Mononuclear cell (primary cell): ENCODE measurements around the gene ARFGAP1. TPM values are rescaled to one million over a fixed set of nuclear protein-coding genes. Genes with fewer than 3 reads are reported as not detected.
"Not testable (repeated sequence)": the region's sequence is repeated elsewhere in the genome, so short reads cannot be mapped to it uniquely, and the experiment has no call there.

Source experiments
- H3K27me3 ChIP-seq: 2 replicates; pipeline ENCODE4 v1.6.0; 2011; ENCODE audit warnings: low read length, control low read depth; ENCODE audit not compliant: insufficient read depth
- H3K4me1 ChIP-seq: 2 replicates; pipeline ENCODE4 v1.5.1; 2011; ENCODE audit warnings: mild to moderate bottlenecking, low read length, control low read depth; ENCODE audit not compliant: insufficient read depth
- H3K4me3 ChIP-seq: 2 replicates; pipeline ENCODE4 v1.5.1; 2011; ENCODE audit warnings: mild to moderate bottlenecking, low read length, moderate library complexity
- H3K9me3 ChIP-seq: 2 replicates; pipeline ENCODE4 v1.5.1; 2011; ENCODE audit warnings: low read depth, mild to moderate bottlenecking, control low read depth, low read length
- total RNA-seq: library from RNA; depleted of rRNA; stranded (reverse); fragments of >200 nt; gene quantifications from one replicate; pipeline ENCODE4 v1.2.3, GENCODE V29; 2012

ARFGAP1 gene
- total RNA-seq, 1 donor: 36.4 TPM

DNA sequence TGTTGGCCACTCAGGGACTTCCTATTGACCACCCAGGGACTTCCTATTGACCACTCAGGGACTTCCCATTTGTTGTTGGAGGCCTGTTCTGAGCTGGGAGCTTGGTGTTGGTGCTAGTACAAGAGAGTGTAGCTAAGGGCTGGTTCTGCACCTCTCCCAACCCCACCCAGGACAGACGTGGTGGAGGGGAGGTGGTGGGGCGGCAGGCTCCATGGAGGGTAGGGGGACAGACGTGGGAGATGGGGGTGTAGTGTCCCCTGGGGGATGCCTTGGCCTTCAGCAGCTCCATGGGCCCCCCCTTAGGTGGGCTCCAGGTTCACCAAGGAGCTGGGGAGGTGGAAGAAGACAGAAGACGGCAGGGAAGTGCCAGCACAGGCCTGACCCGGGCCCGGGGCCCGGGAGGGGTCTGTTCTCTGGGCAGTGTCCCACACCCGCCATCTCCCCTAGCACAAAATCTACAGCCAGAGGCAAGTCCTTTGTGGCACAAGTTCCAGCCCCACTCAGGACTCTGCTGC lies 54.7 kb downstream of the ARFGAP1 start:
- peaks cover 6% of the 10 kb centered on the region for H3K4me1 ChIP-seq
- H3K27me3 ChIP-seq: no peaks in the 10 kb centered on the region
- H3K9me3 ChIP-seq: no peaks in the 10 kb centered on the region
- no peak overlapping the region for H3K4me3 ChIP-seq

DNA sequence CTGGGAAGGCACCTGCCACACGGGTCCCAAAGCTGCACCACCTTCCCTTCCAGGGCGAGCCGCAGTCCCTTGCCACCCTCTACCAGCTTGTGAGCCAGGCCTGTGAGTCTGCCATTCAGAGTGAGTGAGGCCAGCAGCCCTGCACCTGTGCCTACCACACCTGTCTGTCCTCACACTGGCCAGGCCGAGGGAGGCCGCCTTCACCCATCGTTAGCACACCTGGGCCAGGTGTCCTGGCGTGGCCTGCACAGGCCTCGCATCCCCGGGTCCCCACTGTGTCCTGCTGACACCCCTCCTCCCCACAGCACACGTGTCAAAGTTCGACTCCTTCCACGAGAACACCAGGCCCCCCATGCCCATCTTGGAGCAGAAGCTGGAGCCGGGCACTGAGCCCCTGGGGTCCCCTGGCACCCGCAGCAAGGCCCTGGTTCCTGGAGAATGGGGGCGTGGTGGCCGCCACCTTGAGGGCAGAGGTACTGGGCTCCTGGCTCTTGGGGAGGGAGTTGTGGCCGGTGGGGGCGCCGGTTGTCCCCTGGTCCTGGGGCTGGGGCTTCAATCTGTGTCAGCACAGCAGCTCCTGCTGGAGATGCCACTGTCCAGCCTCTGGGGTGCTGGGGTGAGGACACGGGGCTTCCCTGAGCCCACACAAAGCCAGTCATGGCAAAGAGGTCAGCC lies 55.5 kb downstream of the ARFGAP1 start:
- Histone ChIP-seq H3K4me1 (peaks cover 6% of the 10 kb centered on the region), H3K9me3 (no peaks in the 10 kb centered on the region), H3K4me3 (no peak overlapping the region), H3K27me3 (no peaks in the 10 kb centered on the region)

DNA sequence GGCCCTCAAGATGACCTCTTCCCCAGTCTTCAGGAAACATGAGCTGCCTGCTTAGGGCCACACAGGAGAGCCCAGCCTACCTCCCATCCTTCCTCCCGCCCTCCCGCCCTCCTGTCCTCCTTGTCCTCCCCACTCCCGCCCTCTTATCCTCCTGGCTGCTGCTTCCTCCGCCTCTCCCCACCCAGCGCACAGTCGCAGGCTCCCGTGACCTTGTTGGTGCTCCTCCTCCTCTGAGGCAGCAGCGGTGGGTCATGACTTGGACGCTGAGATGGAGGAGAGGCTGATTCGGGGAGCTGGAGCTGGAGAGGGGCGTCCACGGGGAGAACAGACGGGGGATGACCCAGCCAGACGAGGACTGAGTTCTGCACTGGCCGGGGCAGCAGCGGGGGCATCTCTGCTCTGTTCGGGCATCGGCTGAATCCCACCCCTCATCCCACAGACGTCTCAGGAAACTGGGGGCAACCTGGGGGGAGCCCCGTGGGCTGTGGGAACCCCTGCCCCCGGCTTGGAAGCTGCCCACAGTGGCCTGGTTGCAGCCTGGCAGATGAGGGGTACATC lies 56.2 kb downstream of the ARFGAP1 start:
- Histone ChIP-seq H3K27me3 (no peaks in the 10 kb centered on the region), H3K4me3 (no peak overlapping the region), H3K4me1 (peaks cover 6% of the 10 kb centered on the region), H3K9me3 (no peaks in the 10 kb centered on the region)

DNA sequence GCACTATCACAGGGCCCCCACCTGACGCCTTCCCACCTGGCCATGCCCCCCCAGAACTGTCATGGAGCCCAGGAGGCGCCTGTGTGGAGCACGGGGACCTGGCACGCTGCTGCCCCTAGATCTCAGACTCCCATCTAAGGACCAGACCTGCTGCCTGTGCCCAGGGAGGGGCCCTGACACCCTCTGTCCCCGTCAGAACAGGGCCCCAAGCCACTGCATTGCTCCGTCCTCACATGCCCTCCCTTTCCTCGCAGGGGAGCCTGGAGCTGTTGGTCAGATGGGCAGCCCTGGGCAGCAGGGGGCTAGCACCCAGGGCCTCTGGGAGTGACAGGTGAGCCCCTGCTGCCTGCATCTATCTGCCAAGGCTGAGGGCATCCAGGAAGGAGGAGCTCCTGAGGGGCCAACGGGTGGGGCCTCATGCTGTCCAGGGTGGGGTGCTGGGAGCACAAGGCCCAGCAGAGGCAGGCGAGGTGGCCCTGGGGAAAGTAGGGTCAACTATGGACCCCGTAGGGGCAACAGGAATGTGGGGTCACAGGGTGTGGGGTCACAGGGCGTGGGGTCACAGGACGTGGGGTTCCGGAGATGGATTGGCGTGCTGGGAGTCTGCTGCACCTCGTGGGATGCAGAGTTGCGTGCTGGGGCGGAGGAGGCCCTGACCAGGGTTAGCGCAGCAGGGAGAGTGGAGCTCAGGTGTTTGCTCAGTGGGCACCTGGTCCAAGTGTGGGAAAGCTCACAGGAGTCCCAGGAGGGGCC lies 56.9 kb downstream of the ARFGAP1 start:
- no peaks in the 10 kb centered on the region for H3K27me3 ChIP-seq
- H3K4me3 ChIP-seq: no peak overlapping the region
- H3K9me3 ChIP-seq: no peaks in the 10 kb centered on the region
- peaks cover 6% of the 10 kb centered on the region for H3K4me1 ChIP-seq

DNA sequence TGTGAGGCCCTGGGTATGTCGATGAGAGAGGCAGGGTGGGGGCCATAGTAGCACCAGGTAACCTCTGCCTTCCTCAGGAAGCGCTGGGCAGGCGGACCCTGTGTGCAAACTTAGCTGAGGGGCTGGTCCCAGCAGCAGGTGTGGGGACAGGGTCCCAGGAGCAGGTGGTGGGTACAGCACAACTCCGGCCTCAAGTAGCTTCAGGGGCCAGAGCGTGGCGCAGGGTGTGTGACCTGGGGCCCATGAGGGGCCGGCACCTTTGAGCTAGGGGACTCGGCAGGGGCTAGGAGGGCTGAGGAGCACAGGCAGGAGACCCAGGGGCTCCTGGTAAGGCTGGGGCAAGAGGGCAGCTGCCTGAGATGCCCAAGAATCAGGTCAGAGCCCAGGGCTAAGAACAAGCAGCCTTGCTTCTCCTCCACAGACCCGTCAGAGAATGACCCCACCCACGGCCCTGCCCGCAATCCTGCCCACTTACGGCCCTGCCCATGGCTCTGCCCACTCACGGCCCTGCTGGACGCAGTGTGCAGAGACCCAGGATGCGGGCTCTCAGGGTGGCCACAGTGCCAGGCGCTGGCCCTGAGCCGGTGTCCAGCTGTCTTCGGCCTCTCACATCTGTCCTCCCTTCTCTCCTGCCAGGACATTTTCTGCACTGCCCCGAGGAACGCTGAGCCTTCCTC lies 57.6 kb downstream of the ARFGAP1 start:
- Histone ChIP-seq H3K4me3 (no peak overlapping the region), H3K9me3 (no peaks in the 10 kb centered on the region), H3K27me3 (no peaks in the 10 kb centered on the region), H3K4me1 (peaks cover 6% of the 10 kb centered on the region)

DNA sequence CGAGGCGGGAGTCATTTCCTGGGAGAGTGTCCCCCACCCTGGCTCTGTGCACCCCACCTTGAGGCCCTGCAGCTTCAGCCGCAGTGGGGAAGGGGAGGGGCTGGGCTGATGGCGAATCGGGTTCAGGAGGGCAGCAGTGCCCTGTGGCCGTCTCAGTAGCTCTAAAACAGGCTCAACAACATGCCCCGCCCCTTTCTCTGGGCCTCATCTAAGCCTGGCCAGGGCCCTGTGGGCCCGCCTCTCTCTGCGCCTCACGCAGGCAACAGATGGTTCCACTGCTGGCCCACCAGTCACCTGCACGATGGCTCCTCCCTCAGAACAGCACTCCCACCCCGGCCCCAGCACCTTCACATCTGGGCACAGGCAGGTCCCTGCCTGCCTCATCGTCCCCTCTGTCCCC lies 58.3 kb downstream of the ARFGAP1 start:
- Histone ChIP-seq H3K4me3 (no peak overlapping the region), H3K27me3 (no peaks in the 10 kb centered on the region), H3K9me3 (no peaks in the 10 kb centered on the region), H3K4me1 (peaks cover 6% of the 10 kb centered on the region)

DNA sequence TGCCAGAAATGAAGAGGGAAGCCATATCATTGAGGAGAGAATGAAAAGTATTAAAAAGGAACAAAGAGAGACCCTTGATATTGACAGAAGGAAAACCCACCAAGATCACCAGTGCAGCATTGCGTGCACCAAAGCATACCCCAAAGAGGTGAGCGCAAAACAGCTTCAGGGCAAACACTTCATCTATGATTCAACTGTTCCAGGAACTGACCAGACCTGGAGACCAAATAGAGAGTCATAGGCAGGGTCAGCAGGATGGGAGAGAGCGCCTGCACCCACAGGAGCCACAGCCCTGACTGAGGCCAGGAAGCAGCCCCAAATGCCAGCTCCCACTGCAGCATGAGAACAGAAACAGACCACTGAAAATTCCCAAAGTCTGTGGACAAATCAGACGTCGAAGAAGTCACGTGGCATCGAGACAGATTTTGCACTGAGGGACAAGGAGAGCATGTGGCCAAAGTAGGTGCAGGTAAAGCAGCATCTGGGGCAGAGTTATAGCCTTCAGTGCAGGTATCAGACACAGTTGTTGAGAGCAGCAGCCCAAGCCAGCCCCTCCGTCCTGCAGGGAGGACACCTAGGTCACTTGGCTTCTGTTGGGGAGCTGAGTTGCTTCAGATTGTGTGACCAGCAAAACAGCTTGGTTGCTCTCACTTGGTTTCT lies 59.3 kb downstream of the ARFGAP1 start:
- H3K27me3 ChIP-seq: no peaks in the 10 kb centered on the region
- no peaks in the 10 kb centered on the region for H3K9me3 ChIP-seq

DNA sequence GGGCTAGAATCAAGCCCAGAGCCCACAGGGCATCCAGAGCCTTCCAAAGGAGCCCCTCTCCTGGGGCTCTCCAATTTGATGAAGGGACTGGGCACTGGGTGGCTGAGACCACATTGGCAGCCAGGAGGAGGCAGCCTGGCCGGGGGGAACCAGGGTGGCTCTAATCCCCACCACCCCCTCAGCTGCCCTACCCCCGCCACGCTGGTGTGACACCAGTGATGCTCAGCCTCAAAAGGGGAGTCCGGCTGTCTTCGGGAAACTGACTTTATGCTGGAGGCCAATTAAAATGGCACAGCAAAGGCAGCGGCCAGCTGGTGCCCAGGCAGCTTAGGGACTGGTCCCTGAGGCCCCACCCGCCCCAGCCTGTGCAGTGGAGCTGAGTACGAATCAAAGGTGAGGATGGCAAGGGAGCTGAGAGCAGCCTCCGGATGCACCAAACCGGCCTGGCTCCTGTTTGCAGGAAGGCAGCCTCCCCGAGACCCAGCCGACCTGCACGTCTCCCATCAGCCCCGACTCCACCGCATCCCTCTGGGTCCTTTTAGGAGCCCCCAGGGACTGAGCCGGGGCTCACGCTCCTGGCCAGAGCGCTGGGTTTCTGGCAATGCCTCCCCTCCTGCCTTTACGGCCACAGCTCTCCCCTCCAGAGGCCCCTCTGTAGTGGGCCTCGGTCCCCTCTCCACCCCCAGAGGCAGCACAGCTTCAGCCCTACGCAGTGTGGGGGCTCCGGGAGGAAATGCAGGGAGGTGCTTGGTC lies 60.1 kb downstream of the ARFGAP1 start:
- Histone ChIP-seq H3K4me3 (no peak overlapping the region), H3K9me3 (no peaks in the 10 kb centered on the region), H3K27me3 (no peaks in the 10 kb centered on the region), H3K4me1 (no peaks in the 10 kb centered on the region)

More for the DNA sequence above, 59.3 kb downstream of the ARFGAP1 start:
- no peaks in the 10 kb centered on the region for H3K4me1 ChIP-seq
- H3K4me3 ChIP-seq: no peak overlapping the region

DNA sequence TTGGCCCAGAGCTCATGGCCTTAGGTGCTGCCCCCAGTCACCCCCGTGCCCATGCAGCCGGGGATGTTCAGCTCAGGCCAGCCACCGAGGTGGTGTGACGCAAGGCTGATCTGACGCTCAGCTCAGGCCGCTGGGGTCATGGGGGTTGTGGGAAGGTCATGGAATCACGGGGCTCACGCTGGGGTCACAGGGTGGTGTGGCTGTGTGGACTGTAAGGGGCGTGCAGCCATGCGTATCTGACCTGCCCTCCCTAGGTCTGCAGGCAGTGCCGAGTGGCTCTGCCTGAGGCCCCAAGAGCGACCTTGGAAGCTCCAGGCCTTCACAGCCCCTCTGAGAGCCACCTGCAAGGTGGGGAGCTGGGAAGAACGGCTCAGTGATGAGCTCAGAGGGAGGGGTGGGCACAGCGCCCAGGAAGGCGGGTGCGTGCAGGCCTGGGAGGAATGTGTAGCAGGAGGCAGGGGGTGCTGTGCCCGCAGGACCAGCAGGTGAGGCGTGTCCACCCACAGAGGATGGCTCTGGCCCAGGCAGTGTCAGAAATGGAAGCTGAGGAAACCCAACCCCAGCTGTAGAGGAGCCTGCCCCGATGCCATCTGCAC lies 60.7 kb downstream of the ARFGAP1 start:
- no peaks in the 10 kb centered on the region for H3K4me1 ChIP-seq
- H3K4me3 ChIP-seq: no peak overlapping the region
- H3K27me3 ChIP-seq: no peaks in the 10 kb centered on the region
- no peaks in the 10 kb centered on the region for H3K9me3 ChIP-seq

DNA sequence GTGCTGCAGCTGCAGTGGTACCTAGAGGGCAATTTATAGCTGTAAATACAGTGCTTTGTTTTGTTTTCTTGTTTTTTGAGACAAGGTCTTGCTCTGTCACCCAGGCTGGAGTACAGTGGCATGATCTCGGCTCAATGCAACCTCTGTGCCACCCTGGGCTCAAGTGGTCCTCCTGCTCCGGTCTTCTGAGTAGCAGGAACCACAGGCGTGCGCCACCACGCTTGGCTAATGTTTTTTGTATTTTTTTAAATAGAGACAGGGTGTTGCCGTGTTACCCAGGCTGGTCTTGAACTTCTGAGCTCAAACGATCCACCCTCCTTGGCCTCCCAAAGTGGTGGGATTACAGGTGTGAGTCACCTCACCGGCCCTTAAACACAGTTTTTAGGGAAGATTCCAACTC lies 61.7 kb downstream of the ARFGAP1 start:
- Histone ChIP-seq H3K9me3 (peaks cover 3% of the 10 kb centered on the region), H3K4me1 (no peaks in the 10 kb centered on the region), H3K4me3 (no peak overlapping the region), H3K27me3 (no peaks in the 10 kb centered on the region)

DNA sequence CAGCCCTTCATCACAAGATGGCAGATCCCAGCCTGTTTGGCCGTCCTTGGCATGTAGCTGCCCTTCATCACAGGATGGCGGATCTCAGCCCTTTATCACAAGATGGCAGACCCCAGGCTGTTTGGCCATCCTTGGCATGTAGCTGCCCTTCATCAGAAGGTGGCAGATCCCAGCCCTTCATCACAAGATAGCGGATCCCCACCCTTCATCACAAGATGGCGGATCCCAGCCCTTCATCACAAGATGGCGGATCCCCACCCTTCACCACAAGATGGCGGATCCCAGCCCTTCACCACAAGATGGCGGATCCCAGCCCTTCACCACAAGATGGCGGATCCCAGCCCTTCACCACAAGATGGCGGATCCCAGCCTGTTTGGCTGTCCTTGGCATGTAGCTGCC lies 62.4 kb downstream of the ARFGAP1 start:
- not testable (repeated sequence) for H3K4me1 ChIP-seq, H3K9me3 ChIP-seq, H3K27me3 ChIP-seq, H3K4me3 ChIP-seq

DNA sequence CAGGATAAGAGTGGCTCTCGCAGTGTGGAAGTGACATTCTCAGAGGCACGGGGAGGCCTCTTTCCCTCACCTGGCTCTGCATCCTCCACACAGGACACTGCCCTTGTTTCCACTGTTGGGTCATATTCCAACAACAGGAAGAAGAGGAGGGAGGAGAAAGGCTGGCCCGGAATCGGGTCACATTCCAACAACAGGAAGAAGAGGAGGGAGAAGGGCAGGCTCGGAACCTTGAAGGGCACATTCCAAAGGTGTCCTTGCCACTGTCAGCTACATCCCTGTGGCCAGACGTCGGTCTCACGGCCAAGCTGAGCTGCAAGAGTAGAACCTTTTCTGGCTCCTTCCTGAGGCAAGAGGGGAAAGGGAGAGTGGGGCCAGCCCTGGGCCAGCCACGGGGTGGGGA lies 63.1 kb downstream of the ARFGAP1 start:
- H3K27me3 ChIP-seq: no peaks in the 10 kb centered on the region
- no peaks in the 10 kb centered on the region for H3K4me1 ChIP-seq

DNA sequence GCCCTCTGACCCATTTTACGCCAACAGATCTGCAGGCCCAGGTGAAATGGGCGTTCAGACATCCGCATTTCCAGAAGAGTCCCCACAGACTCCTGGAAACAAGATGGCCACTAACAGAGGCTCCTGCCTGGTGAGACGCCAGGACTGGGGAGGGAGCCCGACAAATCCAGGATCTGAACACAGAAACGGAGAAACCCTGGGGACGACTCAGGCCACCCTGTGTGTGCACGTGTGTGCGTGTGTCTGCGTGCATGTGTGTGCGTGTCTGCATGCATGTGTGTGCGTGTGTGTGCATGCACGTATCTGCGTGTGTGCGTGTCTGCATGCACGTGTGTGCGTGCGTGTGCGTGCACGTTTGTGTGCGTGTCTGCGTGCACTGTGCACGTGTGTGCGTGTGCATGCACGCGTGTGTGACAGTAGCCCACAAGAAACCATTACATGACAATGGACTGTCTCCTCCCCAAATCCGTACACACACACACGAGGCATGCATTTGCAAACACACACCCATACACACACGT lies 63.7 kb downstream of the ARFGAP1 start:
- Histone ChIP-seq H3K4me1 (no peaks in the 10 kb centered on the region), H3K27me3 (no peaks in the 10 kb centered on the region), H3K4me3 (no peak overlapping the region), H3K9me3 (peaks cover 6% of the 10 kb centered on the region)

More for the DNA sequence above, 63.1 kb downstream of the ARFGAP1 start:
- H3K4me3 ChIP-seq: no peak overlapping the region
- peaks cover 6% of the 10 kb centered on the region for H3K9me3 ChIP-seq
